ENCODE data around the gene BICDL1. TPM values are rescaled to one million over a fixed set of nuclear protein-coding genes. Genes with fewer than 3 reads are reported as not detected.

Gene BICDL1
- total RNA-seq, 1 experiment from 2014 or later: 22.2 TPM

DNA sequence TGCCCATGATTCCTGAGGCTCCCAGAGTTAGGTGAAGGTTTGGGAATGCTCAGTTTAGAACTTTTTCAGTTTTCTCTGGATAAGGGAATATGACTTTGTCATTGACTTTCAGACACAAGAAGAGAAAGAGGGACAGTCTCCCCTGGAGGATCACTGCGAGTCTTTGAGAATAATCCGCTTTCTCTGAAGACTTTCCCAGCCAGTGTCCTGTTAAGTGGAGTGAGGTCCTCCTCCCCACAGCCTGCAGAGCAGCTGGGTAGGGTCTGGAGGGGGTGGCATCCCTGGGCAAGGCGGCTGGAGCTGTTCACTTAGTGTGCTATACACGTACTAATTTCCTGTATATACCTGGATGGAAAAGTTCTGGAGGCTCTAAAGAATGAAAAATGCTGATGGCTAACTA is 136.0 kb downstream of the BICDL1 start:
- Histone ChIP-seq H3K4me1 (ENCODE audit: control insufficient read depth, insufficient read depth, low read length) (no peaks in the 10 kb centered on the region), H3K9me3 (ENCODE audit: control insufficient read depth, insufficient read depth, low read depth, low read length) (no peaks in the 10 kb centered on the region), H3K4me3 (ENCODE audit: low read depth in 2 of 2, low read length in 2 of 2) (no peak overlapping the region), H3K36me3 (ENCODE audit: control insufficient read depth, insufficient read depth, low read length) (peaks cover 18% of the 10 kb centered on the region), H3K27me3 (ENCODE audit: control insufficient read depth, insufficient read depth, low read length) (no peaks in the 10 kb centered on the region), H3K27ac (ENCODE audit: low read length) (no peak overlapping the region)
- intact Hi-C loops (cut with micrococcal nuclease; ENCODE audit: unreplicated experiment) (no loop called here), in situ Hi-C loops (cut with HindIII; ENCODE audit: low pct_unique_long_range_greater_than_20kb, low sequenced_read_pairs) (no loop called here)
- ChIA-PET CTCF (no interaction called here), POLR2A (no interaction called here)
- ATAC-seq (no peak), DNase-seq (ENCODE audit: low read depth, low spot score) (no peak)
- TF ChIP-seq TCF7L2 (IDR thresholded peaks at IDR 0.05; ENCODE audit: low read depth, low read length) (no peak), POLR2AphosphoS5 (IDR thresholded peaks at IDR 0.05; ENCODE audit: low read depth, low read length) (no peak), SIN3A (IDR thresholded peaks at IDR 0.05; ENCODE audit: borderline replicate concordance, insufficient read depth, low read depth, low read length) (no peak)
- TF ChIP-seq, protein P1, sequence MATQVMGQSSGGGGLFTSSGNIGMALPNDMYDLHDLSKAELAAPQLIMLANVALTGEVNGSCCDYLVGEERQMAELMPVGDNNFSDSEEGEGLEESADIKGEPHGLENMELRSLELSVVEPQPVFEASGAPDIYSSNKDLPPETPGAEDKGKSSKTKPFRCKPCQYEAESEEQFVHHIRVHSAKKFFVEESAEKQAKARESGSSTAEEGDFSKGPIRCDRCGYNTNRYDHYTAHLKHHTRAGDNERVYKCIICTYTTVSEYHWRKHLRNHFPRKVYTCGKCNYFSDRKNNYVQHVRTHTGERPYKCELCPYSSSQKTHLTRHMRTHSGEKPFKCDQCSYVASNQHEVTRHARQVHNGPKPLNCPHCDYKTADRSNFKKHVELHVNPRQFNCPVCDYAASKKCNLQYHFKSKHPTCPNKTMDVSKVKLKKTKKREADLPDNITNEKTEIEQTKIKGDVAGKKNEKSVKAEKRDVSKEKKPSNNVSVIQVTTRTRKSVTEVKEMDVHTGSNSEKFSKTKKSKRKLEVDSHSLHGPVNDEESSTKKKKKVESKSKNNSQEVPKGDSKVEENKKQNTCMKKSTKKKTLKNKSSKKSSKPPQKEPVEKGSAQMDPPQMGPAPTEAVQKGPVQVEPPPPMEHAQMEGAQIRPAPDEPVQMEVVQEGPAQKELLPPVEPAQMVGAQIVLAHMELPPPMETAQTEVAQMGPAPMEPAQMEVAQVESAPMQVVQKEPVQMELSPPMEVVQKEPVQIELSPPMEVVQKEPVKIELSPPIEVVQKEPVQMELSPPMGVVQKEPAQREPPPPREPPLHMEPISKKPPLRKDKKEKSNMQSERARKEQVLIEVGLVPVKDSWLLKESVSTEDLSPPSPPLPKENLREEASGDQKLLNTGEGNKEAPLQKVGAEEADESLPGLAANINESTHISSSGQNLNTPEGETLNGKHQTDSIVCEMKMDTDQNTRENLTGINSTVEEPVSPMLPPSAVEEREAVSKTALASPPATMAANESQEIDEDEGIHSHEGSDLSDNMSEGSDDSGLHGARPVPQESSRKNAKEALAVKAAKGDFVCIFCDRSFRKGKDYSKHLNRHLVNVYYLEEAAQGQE (IDR thresholded peaks at IDR 0.05; ENCODE audit: insufficient read depth in 1 of 2, low read depth in 2 of 2, low read length in 1 of 2): no peak
- TF ChIP-seq, protein P2, sequence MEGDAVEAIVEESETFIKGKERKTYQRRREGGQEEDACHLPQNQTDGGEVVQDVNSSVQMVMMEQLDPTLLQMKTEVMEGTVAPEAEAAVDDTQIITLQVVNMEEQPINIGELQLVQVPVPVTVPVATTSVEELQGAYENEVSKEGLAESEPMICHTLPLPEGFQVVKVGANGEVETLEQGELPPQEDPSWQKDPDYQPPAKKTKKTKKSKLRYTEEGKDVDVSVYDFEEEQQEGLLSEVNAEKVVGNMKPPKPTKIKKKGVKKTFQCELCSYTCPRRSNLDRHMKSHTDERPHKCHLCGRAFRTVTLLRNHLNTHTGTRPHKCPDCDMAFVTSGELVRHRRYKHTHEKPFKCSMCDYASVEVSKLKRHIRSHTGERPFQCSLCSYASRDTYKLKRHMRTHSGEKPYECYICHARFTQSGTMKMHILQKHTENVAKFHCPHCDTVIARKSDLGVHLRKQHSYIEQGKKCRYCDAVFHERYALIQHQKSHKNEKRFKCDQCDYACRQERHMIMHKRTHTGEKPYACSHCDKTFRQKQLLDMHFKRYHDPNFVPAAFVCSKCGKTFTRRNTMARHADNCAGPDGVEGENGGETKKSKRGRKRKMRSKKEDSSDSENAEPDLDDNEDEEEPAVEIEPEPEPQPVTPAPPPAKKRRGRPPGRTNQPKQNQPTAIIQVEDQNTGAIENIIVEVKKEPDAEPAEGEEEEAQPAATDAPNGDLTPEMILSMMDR (IDR thresholded peaks at IDR 0.05): no peak
- no TSS peak for BruUV-seq (replicated peaks)

DNA sequence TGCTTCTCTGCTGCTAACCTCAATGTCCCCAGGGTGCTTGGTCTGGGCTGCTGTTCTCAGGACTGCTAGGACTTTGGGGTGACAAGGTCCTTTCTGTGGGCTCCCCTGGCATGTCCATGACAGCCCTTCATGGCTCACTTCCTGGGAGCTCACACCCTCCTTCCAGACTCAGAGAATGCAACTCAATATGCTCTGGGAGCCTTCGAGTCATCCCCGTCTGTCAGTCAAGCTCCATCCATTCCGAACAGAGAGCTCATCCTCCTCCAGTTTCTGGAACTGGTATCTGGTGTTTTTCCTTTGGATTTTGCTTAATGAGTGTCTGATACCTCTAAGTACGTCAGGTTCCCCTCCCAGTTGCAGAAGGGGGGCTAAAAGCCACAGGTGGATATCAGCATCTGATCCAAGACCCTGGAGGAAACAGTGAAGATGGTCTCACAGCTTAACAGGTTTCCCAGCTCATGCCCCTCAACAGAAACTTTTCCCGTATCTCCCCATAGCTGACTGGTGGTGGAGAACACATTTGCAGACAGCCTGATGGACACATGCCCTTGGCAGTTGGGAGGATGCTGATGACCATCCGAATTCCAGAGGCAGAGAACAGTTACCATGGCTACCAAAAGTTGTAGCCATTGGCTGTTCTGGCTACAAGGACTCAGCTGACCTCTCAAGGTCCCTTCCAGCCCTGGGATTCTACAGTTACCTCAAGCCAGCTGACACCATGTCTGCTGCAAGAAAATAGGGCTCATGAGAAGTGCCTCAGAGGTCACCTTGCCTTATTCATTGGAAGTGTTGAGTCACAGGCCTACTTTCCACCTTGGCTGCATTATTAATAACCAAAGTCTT is 137.0 kb downstream of the BICDL1 start:
- TF ChIP-seq, protein P2 (IDR thresholded peaks at IDR 0.05): no peak
- TF ChIP-seq SIN3A (IDR thresholded peaks at IDR 0.05; ENCODE audit: borderline replicate concordance, insufficient read depth, low read depth, low read length) (no peak), TCF7L2 (IDR thresholded peaks at IDR 0.05; ENCODE audit: low read depth, low read length) (no peak), POLR2AphosphoS5 (IDR thresholded peaks at IDR 0.05; ENCODE audit: low read depth, low read length) (no peak)
- TF ChIP-seq, protein P1 (IDR thresholded peaks at IDR 0.05; ENCODE audit: insufficient read depth in 1 of 2, low read depth in 2 of 2, low read length in 1 of 2): no peak
- intact Hi-C loops (cut with micrococcal nuclease; ENCODE audit: unreplicated experiment): no loop called here
- Histone ChIP-seq H3K36me3 (ENCODE audit: control insufficient read depth, insufficient read depth, low read length) (peaks cover 28% of the 10 kb centered on the region), H3K4me3 (ENCODE audit: low read depth in 2 of 2, low read length in 2 of 2) (no peak overlapping the region), H3K27ac (ENCODE audit: low read length) (no peak overlapping the region), H3K9me3 (ENCODE audit: control insufficient read depth, insufficient read depth, low read depth, low read length) (no peaks in the 10 kb centered on the region), H3K27me3 (ENCODE audit: control insufficient read depth, insufficient read depth, low read length) (no peaks in the 10 kb centered on the region), H3K4me1 (ENCODE audit: control insufficient read depth, insufficient read depth, low read length) (no peaks in the 10 kb centered on the region)
- ChIA-PET POLR2A (interaction anchor here (0.6 kb wide), 1 partner anchor 9 kb away, joined by 6 read pairs; no protein-coding TSS in a partner anchor), CTCF (no interaction called here)
- no TSS peak for BruUV-seq (replicated peaks)
- no peak for DNase-seq (ENCODE audit: low read depth, low spot score)
- ATAC-seq: no peak
- in situ Hi-C loops (cut with HindIII; ENCODE audit: low pct_unique_long_range_greater_than_20kb, low sequenced_read_pairs): no loop called here

Data from Panc1 (cell line).